HCT116 (cell line): ENCODE measurements around the gene RAVER2.

Source experiments
- ATF3 ChIP-seq: IDR thresholded peaks from 2 replicates; pipeline ENCODE4 v1.6.1; 2012
- CTCF ChIP-seq, 3 experiments: fragments of 200-600 bp in 1 of 3; sonication (generic) in 1 of 3; IDR thresholded peaks in 2 of 3; conservative IDR thresholded peaks in 1 of 3; 2 replicates each; pipeline ENCODE4 v1.5.1; 2012 to 2017; ENCODE audit warnings: low read depth in 2 of 3, low read length in 2 of 3, antibody characterized with exemption in 1 of 3, borderline replicate concordance in 1 of 3, control low read depth in 1 of 3, mild to moderate bottlenecking in 1 of 3, mixed read lengths in 1 of 3, mixed run types in 1 of 3, moderate library complexity in 1 of 3; ENCODE audit not compliant: insufficient read depth in 1 of 3
- EZH2 ChIP-seq: fragments of 200-600 bp; sonication (generic); IDR thresholded peaks from 2 replicates; pipeline ENCODE4 v1.6.1; 2017; ENCODE audit warnings: antibody characterized with exemption, mixed run types
- POLR2AphosphoS5 ChIP-seq: IDR thresholded peaks from 2 replicates; pipeline ENCODE4 v1.6.1; 2011; ENCODE audit warnings: mild to moderate bottlenecking, low read depth, low read length, moderate library complexity
- SRF ChIP-seq: IDR thresholded peaks from 2 replicates; pipeline ENCODE4 v1.6.1; 2012; ENCODE audit warnings: low read depth
- TF ChIP-seq, protein P1 (sequence below): IDR thresholded peaks from 2 replicates; pipeline ENCODE4 v1.6.1; 2012; ENCODE audit warnings: low read depth

DNA sequence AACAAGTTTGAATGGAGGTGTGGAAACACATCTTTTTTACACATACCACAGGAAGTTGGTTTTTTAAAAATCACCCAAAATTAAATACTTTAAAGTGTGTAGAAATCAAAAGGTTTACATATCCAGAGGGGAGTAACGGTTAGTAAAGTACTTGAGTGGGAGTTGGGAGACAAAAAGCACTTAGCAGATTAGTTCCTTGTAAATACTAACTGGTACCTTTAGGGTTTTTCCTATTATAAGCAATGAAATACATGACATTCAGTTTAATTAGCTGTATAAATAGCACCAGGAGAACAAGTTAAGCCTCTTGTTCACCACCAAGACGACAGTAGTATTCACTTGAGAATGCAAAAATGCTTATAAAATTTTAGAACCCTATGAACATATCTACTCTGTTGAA lies 23.7 kb upstream of the RAVER2 start:
- no peak for TF ChIP-seq SRF
- TF ChIP-seq CTCF (IDR thresholded peaks at IDR 0.05 in 2 of 3, conservative IDR thresholded peaks at IDR 0.05 in 1 of 3; ENCODE audit: borderline replicate concordance in 1 of 3, insufficient read depth in 1 of 3, low read depth in 2 of 3, low read length in 2 of 3), result no peak
- TF ChIP-seq EZH2, result no peak
- TF ChIP-seq POLR2AphosphoS5, result no peak
- TF ChIP-seq, protein P1, sequence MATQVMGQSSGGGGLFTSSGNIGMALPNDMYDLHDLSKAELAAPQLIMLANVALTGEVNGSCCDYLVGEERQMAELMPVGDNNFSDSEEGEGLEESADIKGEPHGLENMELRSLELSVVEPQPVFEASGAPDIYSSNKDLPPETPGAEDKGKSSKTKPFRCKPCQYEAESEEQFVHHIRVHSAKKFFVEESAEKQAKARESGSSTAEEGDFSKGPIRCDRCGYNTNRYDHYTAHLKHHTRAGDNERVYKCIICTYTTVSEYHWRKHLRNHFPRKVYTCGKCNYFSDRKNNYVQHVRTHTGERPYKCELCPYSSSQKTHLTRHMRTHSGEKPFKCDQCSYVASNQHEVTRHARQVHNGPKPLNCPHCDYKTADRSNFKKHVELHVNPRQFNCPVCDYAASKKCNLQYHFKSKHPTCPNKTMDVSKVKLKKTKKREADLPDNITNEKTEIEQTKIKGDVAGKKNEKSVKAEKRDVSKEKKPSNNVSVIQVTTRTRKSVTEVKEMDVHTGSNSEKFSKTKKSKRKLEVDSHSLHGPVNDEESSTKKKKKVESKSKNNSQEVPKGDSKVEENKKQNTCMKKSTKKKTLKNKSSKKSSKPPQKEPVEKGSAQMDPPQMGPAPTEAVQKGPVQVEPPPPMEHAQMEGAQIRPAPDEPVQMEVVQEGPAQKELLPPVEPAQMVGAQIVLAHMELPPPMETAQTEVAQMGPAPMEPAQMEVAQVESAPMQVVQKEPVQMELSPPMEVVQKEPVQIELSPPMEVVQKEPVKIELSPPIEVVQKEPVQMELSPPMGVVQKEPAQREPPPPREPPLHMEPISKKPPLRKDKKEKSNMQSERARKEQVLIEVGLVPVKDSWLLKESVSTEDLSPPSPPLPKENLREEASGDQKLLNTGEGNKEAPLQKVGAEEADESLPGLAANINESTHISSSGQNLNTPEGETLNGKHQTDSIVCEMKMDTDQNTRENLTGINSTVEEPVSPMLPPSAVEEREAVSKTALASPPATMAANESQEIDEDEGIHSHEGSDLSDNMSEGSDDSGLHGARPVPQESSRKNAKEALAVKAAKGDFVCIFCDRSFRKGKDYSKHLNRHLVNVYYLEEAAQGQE, result no peak
- no peak for TF ChIP-seq ATF3
